NCI-H748 treated with DMSO at 0.1 percent for 48 hours (cell line): ENCODE measurements around the gene PIGP.
"Not testable (repeated sequence)": the region's sequence is repeated elsewhere in the genome, so short reads cannot be mapped to it uniquely, and the experiment has no call there.

Experiments
- DNase-seq: peaks from one replicate; lab custom pipeline; 2025; lab: John Stamatoyannopoulos, UW

Gene PIGP

GRCh38 chr21:37076087-37076850, 3.4 kb upstream of the PIGP start:
- no peak for DNase-seq

GRCh38 chr21:37075214-37075770, 2.4 kb upstream of the PIGP start:
- DNase-seq = no peak

GRCh38 chr21:37074546-37074945, 1.7 kb upstream of the PIGP start:
- no peak for DNase-seq

GRCh38 chr21:37074197-37074510, 1.3 kb upstream of the PIGP start:
- DNase-seq = no peak

- DNase-seq = no peak
Measured at GRCh38 chr21:37073417-37074196, 736 bp upstream of the PIGP start.

GRCh38 chr21:37072274-37072987, 440 bp downstream of the PIGP start:
- DNase-seq = peak; percentile 45

- DNase-seq = peak; percentile 31
Measured at GRCh38 chr21:37071561-37072273, 1.2 kb downstream of the PIGP start.

GRCh38 chr21:37065561-37066177, 7.2 kb downstream of the PIGP start:
- no peak for DNase-seq

GRCh38 chr21:37064841-37065240, 8.0 kb downstream of the PIGP start:
- no peak for DNase-seq

- DNase-seq = no peak
Measured at GRCh38 chr21:37063433-37063832, 9.4 kb downstream of the PIGP start.

- no peak for DNase-seq
Measured at GRCh38 chr21:37062593-37062935, 10.3 kb downstream of the PIGP start.

- no peak for DNase-seq
Measured at GRCh38 chr21:37061926-37062592, 10.8 kb downstream of the PIGP start.

- DNase-seq = peak; percentile 92
Measured at GRCh38 chr21:37060296-37060695, 12.6 kb downstream of the PIGP start.

- no peak for DNase-seq
Measured at GRCh38 chr21:37059181-37059580, 13.7 kb downstream of the PIGP start.

- DNase-seq = no peak
Measured at GRCh38 chr21:37058261-37058660, 14.6 kb downstream of the PIGP start.

GRCh38 chr21:37057614-37058013, 15.3 kb downstream of the PIGP start:
- DNase-seq = no peak

- DNase-seq = no peak
Measured at GRCh38 chr21:37055271-37055855, 17.5 kb downstream of the PIGP start.

GRCh38 chr21:37049741-37050140, 23.1 kb downstream of the PIGP start:
- not testable (repeated sequence) for DNase-seq

- no peak for DNase-seq
Measured at GRCh38 chr21:37047079-37047478, 25.8 kb downstream of the PIGP start.

- DNase-seq = no peak
Measured at GRCh38 chr21:37045556-37045955, 27.3 kb downstream of the PIGP start.

- DNase-seq = no peak
Measured at GRCh38 chr21:37045149-37045548, 27.7 kb downstream of the PIGP start.
